CD4-positive, CD25-positive, alpha-beta regulatory T cell (primary cell): ENCODE results near the gene IFT80. TPM values are rescaled to one million over a fixed set of nuclear protein-coding genes. Genes with fewer than 3 reads are reported as not detected.
"Not testable (repeated sequence)": the region's sequence is repeated elsewhere in the genome, so short reads cannot be mapped to it uniquely, and the experiment has no call there.

Experiments used
- ATAC-seq, 2 donors: fragments of 150-1000 bp; cut with Tn5 transposase; one replicate each; pipeline ENCODE4 v1.10.0; 2021; ENCODE audit warnings: low read depth in 2 of 2, moderate number of reproducible peaks in 2 of 2, moderate library complexity in 1 of 2
- DNase-seq, 3 donors: peaks; one replicate each; pipeline versions ENCODE4 v3.0.0 to v3.0.0-alpha.2; 2012 to 2022; ENCODE audit warnings: mixed read lengths in 1 of 3
- H3K27ac ChIP-seq: one replicate; pipeline ENCODE4 v1.7.0; 2013; ENCODE audit warnings: mild to moderate bottlenecking, low read length; ENCODE audit not compliant: insufficient read depth, poor library complexity, severe bottlenecking
- H3K27me3 ChIP-seq: one replicate; pipeline ENCODE4 v1.7.0; 2013; ENCODE audit warnings: low read length; ENCODE audit not compliant: control insufficient read depth, insufficient read depth
- H3K36me3 ChIP-seq: one replicate; pipeline ENCODE4 v1.7.0; 2013; ENCODE audit warnings: mild to moderate bottlenecking, low read length, moderate library complexity; ENCODE audit not compliant: control insufficient read depth, insufficient read depth
- H3K4me1 ChIP-seq: 2 replicates; pipeline ENCODE4 v1.7.0; 2013; ENCODE audit warnings: mild to moderate bottlenecking, low read length; ENCODE audit not compliant: insufficient read depth, control insufficient read depth, poor library complexity, severe bottlenecking
- H3K4me3 ChIP-seq: one replicate; pipeline ENCODE4 v1.7.0; 2013; ENCODE audit warnings: low read depth, mild to moderate bottlenecking, low read length, moderate library complexity
- H3K9me3 ChIP-seq, 2 experiments: 1 replicate in 1 of 2; 2 replicates in 1 of 2; pipeline ENCODE4 v1.7.0; 2013; ENCODE audit warnings: low read length in 2 of 2, mild to moderate bottlenecking in 1 of 2, moderate library complexity in 1 of 2; ENCODE audit not compliant: control insufficient read depth in 2 of 2
- H3K27ac Mint-ChIP-seq, 3 donors: one replicate each; pipeline ENCODE4 v1.8.0; 2020 to 2022; ENCODE audit warnings: mild to moderate bottlenecking in 3 of 3, mixed read lengths in 3 of 3, moderate library complexity in 2 of 3
- H3K27me3 Mint-ChIP-seq: one replicate; pipeline ENCODE4 v1.8.0; 2022; ENCODE audit warnings: mild to moderate bottlenecking, mixed read lengths
- H3K36me3 Mint-ChIP-seq: one replicate; pipeline ENCODE4 v1.8.0; 2020; ENCODE audit warnings: mixed read lengths
- H3K4me1 Mint-ChIP-seq, 4 donors: one replicate each; pipeline ENCODE4 v1.8.0; 2020 to 2022; ENCODE audit warnings: mixed read lengths in 4 of 4, mild to moderate bottlenecking in 1 of 4
- H3K4me3 Mint-ChIP-seq, 4 donors: one replicate each; pipeline ENCODE4 v1.8.0; 2020 to 2022; ENCODE audit warnings: mild to moderate bottlenecking in 4 of 4, mixed read lengths in 4 of 4, moderate library complexity in 3 of 4
- H3K9me3 Mint-ChIP-seq, 7 donors: one replicate each; pipeline ENCODE4 v1.8.0; 2020 to 2022; ENCODE audit warnings: mixed read lengths in 7 of 7, mild to moderate bottlenecking in 3 of 7, moderate library complexity in 2 of 7
- polyA plus RNA-seq, 4 donors: library from polyadenylated mRNA; unstranded; fragments of 300-500 nt; fragmentation: Illumina TruSeq; gene quantifications; one replicate each; pipeline ENCODE4 v1.2.3, GENCODE V29; 2021
- total RNA-seq: library from RNA; stranded (reverse); gene quantifications from one replicate; pipeline ENCODE4 v1.2.3, GENCODE V29; 2022

IFT80 gene
- total and polyA plus RNA-seq, 5 donors from 2014 or later = 3.0 to 35.7 (median 6.3) TPM

GRCh38 chr3:160257606-160258005 is 141.4 kb downstream of the IFT80 start:
- peaks cover 23% of the 10 kb centered on the region for H3K36me3 Mint-ChIP-seq
- peaks cover 4% of the 10 kb centered on the region for H3K27me3 Mint-ChIP-seq
- ATAC-seq (no peak), DNase-seq (no peak)
- Histone ChIP-seq H3K27ac (no peak overlapping the region), H3K9me3 (no peaks in the 10 kb centered on the region), H3K36me3 (peaks cover 3% of the 10 kb centered on the region), H3K4me3 (no peak overlapping the region), H3K4me1 (no peaks in the 10 kb centered on the region), H3K27me3 (no peaks in the 10 kb centered on the region)
- H3K9me3 Mint-ChIP-seq = no peaks in the 10 kb centered on the region
- no peak overlapping the region for H3K4me3 Mint-ChIP-seq
- no peak overlapping the region for H3K27ac Mint-ChIP-seq
- peaks cover 3 to 15% (median 6%) of the 10 kb centered on the region in 4 donors for H3K4me1 Mint-ChIP-seq

- Mint-ChIP-seq H3K27me3 (peaks cover 2% of the 10 kb centered on the region), H3K4me1 (no peaks in the 10 kb centered on the region), H3K36me3 (peaks cover 12% of the 10 kb centered on the region), H3K27ac (no peak overlapping the region), H3K9me3 (no peaks in the 10 kb centered on the region), H3K4me3 (no peak overlapping the region)
- peaks cover 3% of the 10 kb centered on the region for H3K36me3 ChIP-seq
- no peak for ATAC-seq
- no peak for DNase-seq
- peaks cover 7% of the 10 kb centered on the region for H3K27me3 ChIP-seq
- H3K4me3 ChIP-seq = no peak overlapping the region
- no peaks in the 10 kb centered on the region for H3K4me1 ChIP-seq
- no peaks in the 10 kb centered on the region for H3K9me3 ChIP-seq
- H3K27ac ChIP-seq = no peak overlapping the region
Observed at GRCh38 chr3:160253298-160253697, 145.7 kb downstream of the IFT80 start.

- Mint-ChIP-seq H3K4me3 (no peak overlapping the region), H3K9me3 (peaks cover 0 to 4% (median 0%) of the 10 kb centered on the region in 7 donors), H3K27ac (no peak overlapping the region), H3K27me3 (peaks cover 17% of the 10 kb centered on the region), H3K36me3 (no peaks in the 10 kb centered on the region), H3K4me1 (no peaks in the 10 kb centered on the region)
- DNase-seq = no peak
- Histone ChIP-seq H3K36me3 (no peaks in the 10 kb centered on the region), H3K9me3 (no peaks in the 10 kb centered on the region), H3K4me1 (no peaks in the 10 kb centered on the region), H3K27me3 (peaks cover 8% of the 10 kb centered on the region), H3K27ac (no peak overlapping the region), H3K4me3 (no peak overlapping the region)
- no peak for ATAC-seq
Observed at GRCh38 chr3:160247766-160248165, 151.3 kb downstream of the IFT80 start.

- Histone ChIP-seq H3K4me3 (no peak overlapping the region), H3K27ac (no peak overlapping the region), H3K9me3 (no peaks in the 10 kb centered on the region), H3K4me1 (no peaks in the 10 kb centered on the region), H3K27me3 (peaks cover 5% of the 10 kb centered on the region), H3K36me3 (no peaks in the 10 kb centered on the region)
- DNase-seq = no peak
- Mint-ChIP-seq H3K4me1 (no peaks in the 10 kb centered on the region), H3K27ac (no peak overlapping the region), H3K9me3 (peaks cover 0 to 4% (median 0%) of the 10 kb centered on the region in 7 donors), H3K27me3 (peaks cover 41% of the 10 kb centered on the region), H3K36me3 (no peaks in the 10 kb centered on the region), H3K4me3 (no peak overlapping the region)
- no peak for ATAC-seq
Observed at GRCh38 chr3:160245261-160245800, 153.7 kb downstream of the IFT80 start.

- H3K36me3 Mint-ChIP-seq, H3K4me3 Mint-ChIP-seq: not testable (repeated sequence)
Observed at GRCh38 chr3:160240719-160241118, 158.3 kb downstream of the IFT80 start.

GRCh38 chr3:160232014-160232413 is 167.0 kb downstream of the IFT80 start:
- no peak for DNase-seq
- Mint-ChIP-seq H3K9me3 (no peaks in the 10 kb centered on the region), H3K4me3 (no peak overlapping the region)

More at GRCh38 chr3:160240719-160241118, 158.3 kb downstream of the IFT80 start:
- not testable (repeated sequence) for H3K9me3 Mint-ChIP-seq, DNase-seq, H3K4me3 ChIP-seq, H3K27ac Mint-ChIP-seq, H3K4me1 Mint-ChIP-seq, H3K27me3 ChIP-seq, H3K36me3 ChIP-seq, H3K9me3 ChIP-seq, ATAC-seq, H3K4me1 ChIP-seq, H3K27ac ChIP-seq
- peaks cover 55% of the 10 kb centered on the region for H3K27me3 Mint-ChIP-seq

GRCh38 chr3:160227419-160227818 is 171.6 kb downstream of the IFT80 start:
- peaks cover 0 to 2% (median 0%) of the 10 kb centered on the region in 7 donors for H3K9me3 Mint-ChIP-seq
- H3K27me3 Mint-ChIP-seq = peaks cover 73% of the 10 kb centered on the region

More at GRCh38 chr3:160232014-160232413, 167.0 kb downstream of the IFT80 start:
- peaks cover 27% of the 10 kb centered on the region for H3K27me3 ChIP-seq
- Mint-ChIP-seq H3K27me3 (peaks cover 45% of the 10 kb centered on the region), H3K27ac (no peak overlapping the region), H3K4me1 (peaks cover 0 to 3% (median 0%) of the 10 kb centered on the region in 4 donors), H3K36me3 (no peaks in the 10 kb centered on the region)
- H3K36me3 ChIP-seq = no peaks in the 10 kb centered on the region
- H3K4me1 ChIP-seq = no peaks in the 10 kb centered on the region
- no peak overlapping the region for H3K27ac ChIP-seq
- H3K9me3 ChIP-seq = no peaks in the 10 kb centered on the region
- H3K4me3 ChIP-seq = no peak overlapping the region
- ATAC-seq = no peak

More at GRCh38 chr3:160227419-160227818, 171.6 kb downstream of the IFT80 start:
- Mint-ChIP-seq H3K4me3 (no peak overlapping the region), H3K27ac (no peak overlapping the region), H3K36me3 (no peaks in the 10 kb centered on the region), H3K4me1 (peaks cover 6 to 28% (median 17%) of the 10 kb centered on the region in 4 donors)
- H3K27me3 ChIP-seq = peaks cover 41% of the 10 kb centered on the region
- H3K4me1 ChIP-seq = peaks cover 26% of the 10 kb centered on the region
- H3K4me3 ChIP-seq = no peak overlapping the region
- H3K27ac ChIP-seq = no peak overlapping the region
- H3K36me3 ChIP-seq = no peaks in the 10 kb centered on the region
- DNase-seq (no peak), ATAC-seq (no peak)
- no peaks in the 10 kb centered on the region for H3K9me3 ChIP-seq
